IMR-90 (cell line): ENCODE data around the gene CMTM1. TPM values are rescaled to one million over a fixed set of nuclear protein-coding genes. Genes with fewer than 3 reads are reported as not detected.

Source experiments
- ATAC-seq: fragments of 200-7000 bp; cut with Tn5 transposase; 2 replicates; pipeline ENCODE4 v1.9.1; 2020; ENCODE audit warnings: low read depth, mild to moderate bottlenecking, moderate library complexity
- BruUV-seq: library from RNA; stranded (reverse); fragments of 400-500 nt; replicated peaks from 2 replicates; lab custom pipeline; 2021; lab: Mats Ljungman, UMichigan
- CTCF ChIA-PET: fragments of 300-600 bp; formaldehyde crosslinking; extraction: SDS; loops from one replicate; lab custom pipeline; 2021; ENCODE audit warnings: antibody characterized with exemption; lab: Yijun Ruan, JAX
- POLR2A ChIA-PET: fragments of 300-600 bp; sonication (Branson Sonifier 250); formaldehyde crosslinking; loops from one replicate; lab custom pipeline; 2022; ENCODE audit warnings: antibody characterized with exemption; ENCODE audit not compliant: unreplicated experiment; lab: Charles Lee
- DNase-seq: peaks from one replicate; pipeline ENCODE4 v3.0.0; 2013
- H2AFZ ChIP-seq: replicated peaks from 2 replicates; pipeline ENCODE3; 2013; ENCODE audit warnings: low read length, mild to moderate bottlenecking; ENCODE audit not compliant: poor library complexity
- H2AK5ac ChIP-seq: 2 replicates; pipeline ENCODE4 v1.6.1; 2013; ENCODE audit warnings: low read depth, low read length, inconsistent platforms
- H2AK9ac ChIP-seq: replicated peaks from 2 replicates; pipeline ENCODE3; 2013; ENCODE audit warnings: mild to moderate bottlenecking, low read depth, low read length, moderate library complexity; ENCODE audit not compliant: poor library complexity
- H2BK120ac ChIP-seq: 2 replicates; pipeline ENCODE4 v1.6.1; 2013; ENCODE audit warnings: low read depth, low read length, inconsistent platforms
- H2BK15ac ChIP-seq: 3 replicates; pipeline ENCODE4 v1.6.1; 2013; ENCODE audit warnings: low read depth, low read length, inconsistent platforms
- H2BK20ac ChIP-seq: 2 replicates; pipeline ENCODE4 v1.6.1; 2013; ENCODE audit warnings: low read depth, mild to moderate bottlenecking, inconsistent platforms, low read length, moderate library complexity
- H2BK5ac ChIP-seq: 2 replicates; pipeline ENCODE4 v1.6.1; 2013; ENCODE audit warnings: mild to moderate bottlenecking, low read depth, low read length, inconsistent platforms; ENCODE audit not compliant: poor library complexity, severe bottlenecking
- H3K14ac ChIP-seq: replicated peaks from 2 replicates; pipeline ENCODE4 v1.6.1; 2013; ENCODE audit warnings: low read depth, low read length, inconsistent platforms
- H3K18ac ChIP-seq: 2 replicates; pipeline ENCODE4 v1.6.1; 2013; ENCODE audit warnings: low read depth, low read length, control low read depth
- H3K23ac ChIP-seq: 2 replicates; pipeline ENCODE4 v1.6.1; 2013; ENCODE audit warnings: low read depth, low read length, inconsistent platforms
- H3K27ac ChIP-seq: 2 replicates; pipeline ENCODE4 v1.5.1; 2013; ENCODE audit warnings: mild to moderate bottlenecking, control low read depth, low read length; ENCODE audit not compliant: insufficient read depth
- H3K27me3 ChIP-seq: 2 replicates; pipeline ENCODE4 v1.6.1; 2013; ENCODE audit warnings: low read length; ENCODE audit not compliant: control insufficient read depth, insufficient read depth
- H3K36me3 ChIP-seq: 2 replicates; pipeline ENCODE4 v1.6.1; 2013; ENCODE audit warnings: low read length, mixed read lengths; ENCODE audit not compliant: control insufficient read depth, insufficient read depth
- H3K4ac ChIP-seq: 2 replicates; pipeline ENCODE4 v1.6.1; 2013; ENCODE audit warnings: low read depth, low read length, inconsistent platforms
- H3K4me1 ChIP-seq: 2 replicates; pipeline ENCODE4 v1.6.1; 2013; ENCODE audit warnings: low read length, mixed read lengths; ENCODE audit not compliant: control insufficient read depth, insufficient read depth
- H3K4me2 ChIP-seq: 2 replicates; pipeline ENCODE4 v1.6.1; 2013; ENCODE audit warnings: low read depth, mild to moderate bottlenecking, control low read depth, low read length, moderate library complexity
- H3K4me3 ChIP-seq: 2 replicates; pipeline ENCODE4 v1.5.1; 2013; ENCODE audit warnings: low read depth, mild to moderate bottlenecking, control low read depth, low read length, moderate library complexity; ENCODE audit not compliant: insufficient read depth
- H3K56ac ChIP-seq: 2 replicates; pipeline ENCODE4 v1.6.1; 2013; ENCODE audit warnings: low read length, inconsistent platforms; ENCODE audit not compliant: insufficient read depth; ENCODE audit errors: extremely low read depth
- H3K79me1 ChIP-seq, 2 experiments: 2 replicates each; pipeline ENCODE4 v1.6.1; 2013; ENCODE audit warnings: low read length in 2 of 2, inconsistent platforms in 1 of 2, low read depth in 1 of 2
- H3K9ac ChIP-seq: 2 replicates; pipeline ENCODE4 v1.6.1; 2013; ENCODE audit warnings: low read depth, low read length, control low read depth
- H3K9me1 ChIP-seq: 2 replicates; pipeline ENCODE4 v1.6.1; 2013; ENCODE audit warnings: low read length, inconsistent platforms; ENCODE audit not compliant: insufficient read depth
- H3K9me3 ChIP-seq: 2 replicates; pipeline ENCODE4 v1.6.1; 2013; ENCODE audit warnings: low read length; ENCODE audit not compliant: control insufficient read depth, insufficient read depth
- H4K20me1 ChIP-seq: 2 replicates; pipeline ENCODE4 v1.6.1; 2013; ENCODE audit warnings: low read length, inconsistent platforms; ENCODE audit not compliant: insufficient read depth
- H4K5ac ChIP-seq: 2 replicates; pipeline ENCODE4 v1.6.1; 2013; ENCODE audit warnings: mild to moderate bottlenecking, low read depth, low read length, control low read depth
- H4K8ac ChIP-seq, 2 experiments: 2 replicates each; pipeline ENCODE4 v1.6.1; 2013; ENCODE audit warnings: low read depth in 2 of 2, low read length in 2 of 2, control low read depth in 1 of 2, inconsistent platforms in 1 of 2
- H4K91ac ChIP-seq: 2 replicates; pipeline ENCODE4 v1.6.1; 2013; ENCODE audit warnings: low read depth, low read length, inconsistent platforms; ENCODE audit not compliant: insufficient read depth
- BHLHE40 ChIP-seq: fragments of 150-350 bp; IDR thresholded peaks from 2 replicates; pipeline ENCODE4 v1.6.1; 2016; ENCODE audit warnings: mild to moderate bottlenecking, low read depth, low read length
- CEBPB ChIP-seq: IDR thresholded peaks from 2 replicates; pipeline ENCODE4 v1.6.1; 2012; ENCODE audit warnings: low read depth, low read length, improper control_type of control experiment
- CHD1 ChIP-seq: IDR thresholded peaks from 2 replicates; pipeline ENCODE4 v1.6.1; 2012; ENCODE audit warnings: low read depth, low read length, improper control_type of control experiment
- FOS ChIP-seq: fragments of 150-350 bp; IDR thresholded peaks from 2 replicates; pipeline ENCODE4 v1.6.1; 2016; ENCODE audit warnings: low read depth, low read length
- MAZ ChIP-seq: IDR thresholded peaks from 2 replicates; pipeline ENCODE4 v1.6.1; 2012; ENCODE audit warnings: low read depth, mild to moderate bottlenecking, low read length, improper control_type of control experiment, moderate library complexity, borderline replicate concordance
- NFE2L2 ChIP-seq: fragments of 150-350 bp; IDR thresholded peaks from 2 replicates; pipeline ENCODE4 v1.6.1; 2016; ENCODE audit warnings: low read depth, mild to moderate bottlenecking, low read length
- RCOR1 ChIP-seq: IDR thresholded peaks from 2 replicates; pipeline ENCODE4 v1.6.1; 2012; ENCODE audit warnings: mild to moderate bottlenecking, low read length, improper control_type of control experiment; ENCODE audit not compliant: insufficient replicate concordance
- WGBS, 2 experiments: methylation state at CpG; one replicate each; pipeline versions ENCODE4 v1.1.5 to v1.1.7; 2013; ENCODE audit warnings: missing lambda C conversion rate in 2 of 2; ENCODE audit not compliant: insufficient read length in 1 of 2; ENCODE audit errors: extremely low coverage in 2 of 2; 5-methylcytosine and 5-hydroxymethylcytosine counted together
- dilution Hi-C: fragments of 300-500 bp; cut with HindIII; formaldehyde crosslinking; loops from one replicate; pipeline ENCODE4 v1.14.3; 2018; ENCODE audit warnings: low sequenced_read_pairs; ENCODE audit not compliant: unreplicated experiment
- in situ Hi-C: fragments of 300-500 bp; cut with MboI; formaldehyde crosslinking; loops from 3 replicates; pipeline ENCODE4 v1.14.3; 2019; ENCODE audit warnings: low sequenced_read_pairs, inconsistent platforms, mixed read lengths
- intact Hi-C: fragments of 100-400 bp; cut with micrococcal nuclease; formaldehyde crosslinking; loops from 2 replicates; pipeline ENCODE4 v1.10.0; 2022
- polyA plus RNA-seq, 3 experiments: library from polyadenylated mRNA; depleted of rRNA; stranded (reverse); fragments of >200 nt; gene quantifications; 2 replicates each; pipeline ENCODE4 v1.2.3, GENCODE V29; 2012; ENCODE audit warnings: low replicate concordance in 1 of 3
- total RNA-seq: library from RNA; depleted of rRNA; stranded (reverse); fragments of >200 nt; gene quantifications from 2 replicates; pipeline ENCODE4 v1.2.3, GENCODE V29; 2012
- TF ChIP-seq, protein P1 (sequence below): conservative IDR thresholded peaks from 2 replicates; pipeline ENCODE4 v1.5.1; 2012; ENCODE audit warnings: mild to moderate bottlenecking, low read depth, low read length, improper control_type of control experiment

The CMTM1 gene
- total and polyA plus RNA-seq, 2 of the 4 experiments (the other 2 are of a cell fraction): 0.54 to 2.1 TPM

DNA sequence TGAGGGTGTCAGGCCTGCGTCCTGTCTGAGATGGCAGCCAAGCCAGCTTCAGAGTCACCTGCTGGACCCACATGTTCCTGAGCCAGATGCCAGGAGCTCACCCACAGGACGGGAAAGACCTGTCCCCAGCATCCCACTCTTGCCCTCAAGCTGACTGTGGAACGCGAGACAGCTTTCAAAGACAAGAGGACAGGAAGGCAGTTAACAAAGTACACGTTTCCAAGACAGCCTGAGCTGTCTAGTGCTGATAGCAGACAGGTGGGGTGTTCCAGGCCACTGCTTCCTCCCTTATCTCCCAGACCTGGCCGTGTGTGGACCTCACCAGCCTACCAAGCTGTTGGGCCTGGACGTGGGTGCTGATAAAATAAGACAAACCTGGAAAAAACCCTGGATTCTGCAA lies 51.5 kb downstream of the CMTM1 start:
- H4K91ac ChIP-seq: peak overlapping the region; percentile 89
- WGBS, 2 experiments: 75% methylated on average over 3 of the region's 7 CpGs; no CpG with 5 or more reads in 1 of the 2 experiments
- ATAC-seq (no peak), DNase-seq (no peak)
- 0 out of 2 replicates have a peak overlapping the region, but pooled peaks have one; percentile 7 for H3K27ac ChIP-seq
- H4K5ac ChIP-seq: peak overlapping the region; percentile 46; the same call in 1 of the 2 replicates
- in situ Hi-C loops (no loop called here), dilution Hi-C loops (no loop called here), intact Hi-C loops (no loop called here)
- H3K23ac ChIP-seq: 0 out of 2 replicates have a peak overlapping the region, but pooled peaks have one; percentile 11
- peak overlapping the region; percentile 66 for H3K14ac ChIP-seq
- H3K4me2 ChIP-seq: no peak overlapping the region
- POLR2A ChIA-PET: no interaction called here
- H3K4me1 ChIP-seq: peaks cover 37% of the 10 kb centered on the region
- no peaks in the 10 kb centered on the region for H3K9me3 ChIP-seq
- peak overlapping the region; percentile 57 for H2BK20ac ChIP-seq
- H2AFZ ChIP-seq: no peak overlapping the region
- H3K79me1 ChIP-seq: 0 out of 4 replicates have a peak, but pooled peaks cover 0 to 6% of the 10 kb centered on the region in 2 experiments
- TF ChIP-seq CEBPB: no peak
- no peak for TF ChIP-seq FOS
- no peak for TF ChIP-seq NFE2L2
- TF ChIP-seq CHD1: no peak
- no peak for TF ChIP-seq MAZ
- TF ChIP-seq, protein P1, sequence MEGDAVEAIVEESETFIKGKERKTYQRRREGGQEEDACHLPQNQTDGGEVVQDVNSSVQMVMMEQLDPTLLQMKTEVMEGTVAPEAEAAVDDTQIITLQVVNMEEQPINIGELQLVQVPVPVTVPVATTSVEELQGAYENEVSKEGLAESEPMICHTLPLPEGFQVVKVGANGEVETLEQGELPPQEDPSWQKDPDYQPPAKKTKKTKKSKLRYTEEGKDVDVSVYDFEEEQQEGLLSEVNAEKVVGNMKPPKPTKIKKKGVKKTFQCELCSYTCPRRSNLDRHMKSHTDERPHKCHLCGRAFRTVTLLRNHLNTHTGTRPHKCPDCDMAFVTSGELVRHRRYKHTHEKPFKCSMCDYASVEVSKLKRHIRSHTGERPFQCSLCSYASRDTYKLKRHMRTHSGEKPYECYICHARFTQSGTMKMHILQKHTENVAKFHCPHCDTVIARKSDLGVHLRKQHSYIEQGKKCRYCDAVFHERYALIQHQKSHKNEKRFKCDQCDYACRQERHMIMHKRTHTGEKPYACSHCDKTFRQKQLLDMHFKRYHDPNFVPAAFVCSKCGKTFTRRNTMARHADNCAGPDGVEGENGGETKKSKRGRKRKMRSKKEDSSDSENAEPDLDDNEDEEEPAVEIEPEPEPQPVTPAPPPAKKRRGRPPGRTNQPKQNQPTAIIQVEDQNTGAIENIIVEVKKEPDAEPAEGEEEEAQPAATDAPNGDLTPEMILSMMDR: no peak
- TF ChIP-seq BHLHE40: no peak
- TF ChIP-seq RCOR1: no peak
- H2AK9ac ChIP-seq: no peak overlapping the region
- peaks cover 9% of the 10 kb centered on the region; the same call in 1 of the 2 replicates for H4K20me1 ChIP-seq
- no peak overlapping the region for H3K4me3 ChIP-seq
- peaks cover 27% of the 10 kb centered on the region for H3K9me1 ChIP-seq
- H2BK120ac ChIP-seq: peak overlapping the region; percentile 81
- H4K8ac ChIP-seq: peak overlapping the region; percentile 27 to 38; a peak in 3 of 4 replicates
- peak overlapping the region; percentile 77; the same call in 2 of the 3 replicates for H2BK15ac ChIP-seq
- H2AK5ac ChIP-seq: peak overlapping the region; percentile 92
- H3K4ac ChIP-seq: peak overlapping the region; percentile 90
- peak overlapping the region; percentile 43 for H3K18ac ChIP-seq
- H2BK5ac ChIP-seq: peak overlapping the region; percentile 53
- CTCF ChIA-PET: interaction anchor here (1.0 to 2.3 kb wide), 4 partner anchors 9 to 255 kb away, joined by 3 to 8 read pairs (median 3); no protein-coding TSS in a partner anchor
- no peak overlapping the region for H3K56ac ChIP-seq
- H3K27me3 ChIP-seq: no peaks in the 10 kb centered on the region
- BruUV-seq: no TSS peak
- peaks cover 17% of the 10 kb centered on the region for H3K36me3 ChIP-seq
- H3K9ac ChIP-seq: no peak overlapping the region
